HL-60 (cell line): ENCODE measurements around the gene GP1BA.

Experiments
- DNase-seq, 2 experiments: peaks; one replicate each; pipeline ENCODE4 v3.0.0-alpha.2; 2010 to 2020; ENCODE audit warnings: low read depth in 1 of 2, low spot score in 1 of 2
- H3K27ac ChIP-seq: fragments of 250-450 bp; sonication (Bioruptor Pico); replicated peaks from 2 replicates; pipeline ENCODE4 v1.5.1; 2020; ENCODE audit warnings: mild to moderate bottlenecking, moderate library complexity
- H3K27me3 ChIP-seq: fragments of 250-450 bp; sonication (Bioruptor Pico); 2 replicates; pipeline ENCODE4 v1.5.1; 2021; ENCODE audit warnings: mild to moderate bottlenecking, moderate library complexity; ENCODE audit not compliant: insufficient read depth, poor library complexity, severe bottlenecking
- H3K4me3 ChIP-seq: replicated peaks from 2 replicates; pipeline ENCODE4 v1.5.1; 2011; ENCODE audit warnings: mild to moderate bottlenecking, control low read depth, low read length; ENCODE audit not compliant: insufficient read depth
- CTCF ChIP-seq: IDR thresholded peaks from one replicate; pipeline ENCODE4 v1.5.1; 2011; ENCODE audit warnings: low read length, control low read depth, inconsistent platforms; ENCODE audit not compliant: insufficient read depth
- GABPA ChIP-seq: IDR thresholded peaks from 2 replicates; pipeline ENCODE4 v1.6.1; 2012; ENCODE audit warnings: low read depth
- POLR2AphosphoS5 ChIP-seq: IDR thresholded peaks from 2 replicates; pipeline ENCODE4 v1.6.1; 2012; ENCODE audit warnings: low read depth
- SPI1 ChIP-seq: IDR thresholded peaks from 2 replicates; pipeline ENCODE4 v1.6.1; 2012; ENCODE audit warnings: low read depth, mild to moderate bottlenecking, borderline replicate concordance
- TF ChIP-seq, protein P1 (sequence below): IDR thresholded peaks from 2 replicates; pipeline ENCODE4 v1.6.1; 2012; ENCODE audit warnings: low read depth; ENCODE audit not compliant: insufficient replicate concordance

GP1BA gene

DNA sequence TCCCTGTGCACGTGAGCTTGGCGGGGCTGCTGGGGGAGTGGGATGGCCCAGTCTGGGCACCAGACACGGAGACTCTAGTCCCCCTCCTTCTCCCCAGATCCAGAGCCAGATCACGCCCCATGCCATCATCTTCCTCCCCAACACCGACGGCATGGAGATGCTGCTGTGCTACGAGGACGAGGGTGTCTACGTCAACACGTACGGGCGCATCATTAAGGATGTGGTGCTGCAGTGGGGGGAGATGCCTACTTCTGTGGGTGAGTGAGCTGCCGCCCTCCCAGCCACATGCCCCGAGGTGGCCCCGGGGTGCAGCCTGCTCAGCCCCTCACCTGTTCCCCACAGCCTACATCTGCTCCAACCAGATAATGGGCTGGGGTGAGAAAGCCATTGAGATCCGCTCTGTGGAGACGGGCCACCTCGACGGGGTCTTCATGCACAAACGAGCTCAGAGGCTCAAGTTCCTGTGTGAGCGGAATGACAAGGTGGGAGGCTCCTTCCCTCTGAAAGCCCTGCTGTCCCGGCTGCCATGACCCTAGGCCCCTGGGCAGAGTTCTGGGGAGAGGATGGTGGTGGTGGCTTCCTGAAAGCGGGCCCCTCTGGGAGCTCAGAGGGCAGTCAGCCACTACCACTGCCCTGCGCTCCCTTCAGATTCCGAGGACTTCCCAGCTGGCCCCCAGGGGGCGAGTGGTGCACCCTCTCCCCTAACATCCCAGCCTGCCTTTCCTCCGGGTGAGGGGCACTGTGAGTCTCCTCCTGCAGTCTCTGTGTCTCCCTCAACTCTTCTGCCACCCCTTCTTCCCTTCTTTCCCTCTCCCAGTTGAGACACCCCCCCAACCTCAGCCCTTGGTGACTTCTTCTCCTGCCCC lies 35.5 kb upstream of the GP1BA start:
- Histone ChIP-seq H3K27ac (no peak overlapping the region), H3K4me3 (no peak overlapping the region), H3K27me3 (peaks cover 7% of the 10 kb centered on the region)
- no peak for DNase-seq
- TF ChIP-seq GABPA, result no peak
- no peak for TF ChIP-seq SPI1
- TF ChIP-seq, protein P1, sequence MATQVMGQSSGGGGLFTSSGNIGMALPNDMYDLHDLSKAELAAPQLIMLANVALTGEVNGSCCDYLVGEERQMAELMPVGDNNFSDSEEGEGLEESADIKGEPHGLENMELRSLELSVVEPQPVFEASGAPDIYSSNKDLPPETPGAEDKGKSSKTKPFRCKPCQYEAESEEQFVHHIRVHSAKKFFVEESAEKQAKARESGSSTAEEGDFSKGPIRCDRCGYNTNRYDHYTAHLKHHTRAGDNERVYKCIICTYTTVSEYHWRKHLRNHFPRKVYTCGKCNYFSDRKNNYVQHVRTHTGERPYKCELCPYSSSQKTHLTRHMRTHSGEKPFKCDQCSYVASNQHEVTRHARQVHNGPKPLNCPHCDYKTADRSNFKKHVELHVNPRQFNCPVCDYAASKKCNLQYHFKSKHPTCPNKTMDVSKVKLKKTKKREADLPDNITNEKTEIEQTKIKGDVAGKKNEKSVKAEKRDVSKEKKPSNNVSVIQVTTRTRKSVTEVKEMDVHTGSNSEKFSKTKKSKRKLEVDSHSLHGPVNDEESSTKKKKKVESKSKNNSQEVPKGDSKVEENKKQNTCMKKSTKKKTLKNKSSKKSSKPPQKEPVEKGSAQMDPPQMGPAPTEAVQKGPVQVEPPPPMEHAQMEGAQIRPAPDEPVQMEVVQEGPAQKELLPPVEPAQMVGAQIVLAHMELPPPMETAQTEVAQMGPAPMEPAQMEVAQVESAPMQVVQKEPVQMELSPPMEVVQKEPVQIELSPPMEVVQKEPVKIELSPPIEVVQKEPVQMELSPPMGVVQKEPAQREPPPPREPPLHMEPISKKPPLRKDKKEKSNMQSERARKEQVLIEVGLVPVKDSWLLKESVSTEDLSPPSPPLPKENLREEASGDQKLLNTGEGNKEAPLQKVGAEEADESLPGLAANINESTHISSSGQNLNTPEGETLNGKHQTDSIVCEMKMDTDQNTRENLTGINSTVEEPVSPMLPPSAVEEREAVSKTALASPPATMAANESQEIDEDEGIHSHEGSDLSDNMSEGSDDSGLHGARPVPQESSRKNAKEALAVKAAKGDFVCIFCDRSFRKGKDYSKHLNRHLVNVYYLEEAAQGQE, result no peak
- no peak for TF ChIP-seq CTCF
- TF ChIP-seq POLR2AphosphoS5, result no peak

DNA sequence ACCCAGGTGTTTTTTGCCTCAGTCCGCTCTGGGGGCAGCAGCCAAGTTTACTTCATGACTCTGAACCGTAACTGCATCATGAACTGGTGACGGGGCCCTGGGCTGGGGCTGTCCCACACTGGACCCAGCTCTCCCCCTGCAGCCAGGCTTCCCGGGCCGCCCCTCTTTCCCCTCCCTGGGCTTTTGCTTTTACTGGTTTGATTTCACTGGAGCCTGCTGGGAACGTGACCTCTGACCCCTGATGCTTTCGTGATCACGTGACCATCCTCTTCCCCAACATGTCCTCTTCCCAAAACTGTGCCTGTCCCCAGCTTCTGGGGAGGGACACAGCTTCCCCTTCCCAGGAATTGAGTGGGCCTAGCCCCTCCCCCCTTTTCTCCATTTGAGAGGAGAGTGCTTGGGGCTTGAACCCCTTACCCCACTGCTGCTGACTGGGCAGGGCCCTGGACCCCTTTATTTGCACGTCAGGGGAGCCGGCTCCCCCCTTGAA lies 34.8 kb upstream of the GP1BA start:
- no peak overlapping the region for H3K27ac ChIP-seq
- H3K27me3 ChIP-seq, result peaks cover 7% of the 10 kb centered on the region
- no peak for DNase-seq
- no peak overlapping the region for H3K4me3 ChIP-seq
- TF ChIP-seq POLR2AphosphoS5, result no peak
- no peak for TF ChIP-seq CTCF
- TF ChIP-seq, protein P1, result no peak
- TF ChIP-seq GABPA, result no peak

- no peak for DNase-seq
- TF ChIP-seq CTCF (no peak), SPI1 (no peak)
- H3K4me3 ChIP-seq, result no peak overlapping the region
- no peak overlapping the region for H3K27ac ChIP-seq
- H3K27me3 ChIP-seq, result peaks cover 7% of the 10 kb centered on the region
Measured at GRCh38 chr17:4897785-4898184, 34.3 kb upstream of the GP1BA start.
